IMR-90 (cell line): ENCODE data around the gene TNFSF9. TPM values are rescaled to one million over a fixed set of nuclear protein-coding genes. Genes with fewer than 3 reads are reported as not detected.

Source experiments
- ATAC-seq: fragments of 200-7000 bp; cut with Tn5 transposase; 2 replicates; pipeline ENCODE4 v1.9.1; 2020; ENCODE audit warnings: low read depth, mild to moderate bottlenecking, moderate library complexity
- BruUV-seq: library from RNA; stranded (reverse); fragments of 400-500 nt; replicated peaks from 2 replicates; lab custom pipeline; 2021; lab: Mats Ljungman, UMichigan
- CTCF ChIA-PET: fragments of 300-600 bp; formaldehyde crosslinking; extraction: SDS; loops from one replicate; lab custom pipeline; 2021; ENCODE audit warnings: antibody characterized with exemption; lab: Yijun Ruan, JAX
- POLR2A ChIA-PET: fragments of 300-600 bp; sonication (Branson Sonifier 250); formaldehyde crosslinking; loops from one replicate; lab custom pipeline; 2022; ENCODE audit warnings: antibody characterized with exemption; ENCODE audit not compliant: unreplicated experiment; lab: Charles Lee
- DNase-seq: peaks from one replicate; pipeline ENCODE4 v3.0.0; 2013
- H2AFZ ChIP-seq: replicated peaks from 2 replicates; pipeline ENCODE3; 2013; ENCODE audit warnings: low read length, mild to moderate bottlenecking; ENCODE audit not compliant: poor library complexity
- H2AK5ac ChIP-seq: 2 replicates; pipeline ENCODE4 v1.6.1; 2013; ENCODE audit warnings: low read depth, low read length, inconsistent platforms
- H2AK9ac ChIP-seq: replicated peaks from 2 replicates; pipeline ENCODE3; 2013; ENCODE audit warnings: mild to moderate bottlenecking, low read depth, low read length, moderate library complexity; ENCODE audit not compliant: poor library complexity
- H2BK120ac ChIP-seq: 2 replicates; pipeline ENCODE4 v1.6.1; 2013; ENCODE audit warnings: low read depth, low read length, inconsistent platforms
- H2BK15ac ChIP-seq: 3 replicates; pipeline ENCODE4 v1.6.1; 2013; ENCODE audit warnings: low read depth, low read length, inconsistent platforms
- H2BK20ac ChIP-seq: 2 replicates; pipeline ENCODE4 v1.6.1; 2013; ENCODE audit warnings: low read depth, mild to moderate bottlenecking, inconsistent platforms, low read length, moderate library complexity
- H2BK5ac ChIP-seq: 2 replicates; pipeline ENCODE4 v1.6.1; 2013; ENCODE audit warnings: mild to moderate bottlenecking, low read depth, low read length, inconsistent platforms; ENCODE audit not compliant: poor library complexity, severe bottlenecking
- H3K14ac ChIP-seq: replicated peaks from 2 replicates; pipeline ENCODE4 v1.6.1; 2013; ENCODE audit warnings: low read depth, low read length, inconsistent platforms
- H3K18ac ChIP-seq: 2 replicates; pipeline ENCODE4 v1.6.1; 2013; ENCODE audit warnings: low read depth, low read length, control low read depth
- H3K23ac ChIP-seq: 2 replicates; pipeline ENCODE4 v1.6.1; 2013; ENCODE audit warnings: low read depth, low read length, inconsistent platforms
- H3K27ac ChIP-seq: 2 replicates; pipeline ENCODE4 v1.5.1; 2013; ENCODE audit warnings: mild to moderate bottlenecking, control low read depth, low read length; ENCODE audit not compliant: insufficient read depth
- H3K27me3 ChIP-seq: 2 replicates; pipeline ENCODE4 v1.6.1; 2013; ENCODE audit warnings: low read length; ENCODE audit not compliant: control insufficient read depth, insufficient read depth
- H3K36me3 ChIP-seq: 2 replicates; pipeline ENCODE4 v1.6.1; 2013; ENCODE audit warnings: low read length, mixed read lengths; ENCODE audit not compliant: control insufficient read depth, insufficient read depth
- H3K4ac ChIP-seq: 2 replicates; pipeline ENCODE4 v1.6.1; 2013; ENCODE audit warnings: low read depth, low read length, inconsistent platforms
- H3K4me1 ChIP-seq: 2 replicates; pipeline ENCODE4 v1.6.1; 2013; ENCODE audit warnings: low read length, mixed read lengths; ENCODE audit not compliant: control insufficient read depth, insufficient read depth
- H3K4me2 ChIP-seq: 2 replicates; pipeline ENCODE4 v1.6.1; 2013; ENCODE audit warnings: low read depth, mild to moderate bottlenecking, control low read depth, low read length, moderate library complexity
- H3K4me3 ChIP-seq: 2 replicates; pipeline ENCODE4 v1.5.1; 2013; ENCODE audit warnings: low read depth, mild to moderate bottlenecking, control low read depth, low read length, moderate library complexity; ENCODE audit not compliant: insufficient read depth
- H3K56ac ChIP-seq: 2 replicates; pipeline ENCODE4 v1.6.1; 2013; ENCODE audit warnings: low read length, inconsistent platforms; ENCODE audit not compliant: insufficient read depth; ENCODE audit errors: extremely low read depth
- H3K79me1 ChIP-seq, 2 experiments: 2 replicates each; pipeline ENCODE4 v1.6.1; 2013; ENCODE audit warnings: low read length in 2 of 2, inconsistent platforms in 1 of 2, low read depth in 1 of 2
- H3K9ac ChIP-seq: 2 replicates; pipeline ENCODE4 v1.6.1; 2013; ENCODE audit warnings: low read depth, low read length, control low read depth
- H3K9me1 ChIP-seq: 2 replicates; pipeline ENCODE4 v1.6.1; 2013; ENCODE audit warnings: low read length, inconsistent platforms; ENCODE audit not compliant: insufficient read depth
- H3K9me3 ChIP-seq: 2 replicates; pipeline ENCODE4 v1.6.1; 2013; ENCODE audit warnings: low read length; ENCODE audit not compliant: control insufficient read depth, insufficient read depth
- H4K20me1 ChIP-seq: 2 replicates; pipeline ENCODE4 v1.6.1; 2013; ENCODE audit warnings: low read length, inconsistent platforms; ENCODE audit not compliant: insufficient read depth
- H4K5ac ChIP-seq: 2 replicates; pipeline ENCODE4 v1.6.1; 2013; ENCODE audit warnings: mild to moderate bottlenecking, low read depth, low read length, control low read depth
- H4K8ac ChIP-seq, 2 experiments: 2 replicates each; pipeline ENCODE4 v1.6.1; 2013; ENCODE audit warnings: low read depth in 2 of 2, low read length in 2 of 2, control low read depth in 1 of 2, inconsistent platforms in 1 of 2
- H4K91ac ChIP-seq: 2 replicates; pipeline ENCODE4 v1.6.1; 2013; ENCODE audit warnings: low read depth, low read length, inconsistent platforms; ENCODE audit not compliant: insufficient read depth
- BHLHE40 ChIP-seq: fragments of 150-350 bp; IDR thresholded peaks from 2 replicates; pipeline ENCODE4 v1.6.1; 2016; ENCODE audit warnings: mild to moderate bottlenecking, low read depth, low read length
- CEBPB ChIP-seq: IDR thresholded peaks from 2 replicates; pipeline ENCODE4 v1.6.1; 2012; ENCODE audit warnings: low read depth, low read length, improper control_type of control experiment
- CHD1 ChIP-seq: IDR thresholded peaks from 2 replicates; pipeline ENCODE4 v1.6.1; 2012; ENCODE audit warnings: low read depth, low read length, improper control_type of control experiment
- FOS ChIP-seq: fragments of 150-350 bp; IDR thresholded peaks from 2 replicates; pipeline ENCODE4 v1.6.1; 2016; ENCODE audit warnings: low read depth, low read length
- MAFK ChIP-seq: IDR thresholded peaks from 2 replicates; pipeline ENCODE4 v1.6.1; 2012; ENCODE audit warnings: low read depth, low read length, improper control_type of control experiment
- MAZ ChIP-seq: IDR thresholded peaks from 2 replicates; pipeline ENCODE4 v1.6.1; 2012; ENCODE audit warnings: low read depth, mild to moderate bottlenecking, low read length, improper control_type of control experiment, moderate library complexity, borderline replicate concordance
- NFE2L2 ChIP-seq: fragments of 150-350 bp; IDR thresholded peaks from 2 replicates; pipeline ENCODE4 v1.6.1; 2016; ENCODE audit warnings: low read depth, mild to moderate bottlenecking, low read length
- POLR2A ChIP-seq: IDR thresholded peaks from 2 replicates; pipeline ENCODE4 v1.6.1; 2012; ENCODE audit warnings: mild to moderate bottlenecking, low read depth, low read length
- RFX5 ChIP-seq: IDR thresholded peaks from 2 replicates; pipeline ENCODE4 v1.8.0; 2012; ENCODE audit warnings: low read depth, mild to moderate bottlenecking, low read length, moderate library complexity
- SMC3 ChIP-seq: fragments of 150-350 bp; IDR thresholded peaks from 2 replicates; pipeline ENCODE4 v1.6.1; 2016; ENCODE audit warnings: low read depth, mild to moderate bottlenecking, antibody characterized with exemption, low read length, moderate library complexity
- WGBS, 2 experiments: methylation state at CpG; one replicate each; pipeline versions ENCODE4 v1.1.5 to v1.1.7; 2013; ENCODE audit warnings: missing lambda C conversion rate in 2 of 2; ENCODE audit not compliant: insufficient read length in 1 of 2; ENCODE audit errors: extremely low coverage in 2 of 2; 5-methylcytosine and 5-hydroxymethylcytosine counted together
- dilution Hi-C: fragments of 300-500 bp; cut with HindIII; formaldehyde crosslinking; loops from one replicate; pipeline ENCODE4 v1.14.3; 2018; ENCODE audit warnings: low sequenced_read_pairs; ENCODE audit not compliant: unreplicated experiment
- in situ Hi-C: fragments of 300-500 bp; cut with MboI; formaldehyde crosslinking; loops from 3 replicates; pipeline ENCODE4 v1.14.3; 2019; ENCODE audit warnings: low sequenced_read_pairs, inconsistent platforms, mixed read lengths
- intact Hi-C: fragments of 100-400 bp; cut with micrococcal nuclease; formaldehyde crosslinking; loops from 2 replicates; pipeline ENCODE4 v1.10.0; 2022
- polyA plus RNA-seq, 3 experiments: library from polyadenylated mRNA; depleted of rRNA; stranded (reverse); fragments of >200 nt; gene quantifications; 2 replicates each; pipeline ENCODE4 v1.2.3, GENCODE V29; 2012; ENCODE audit warnings: low replicate concordance in 1 of 3
- total RNA-seq: library from RNA; depleted of rRNA; stranded (reverse); fragments of >200 nt; gene quantifications from 2 replicates; pipeline ENCODE4 v1.2.3, GENCODE V29; 2012
- TF ChIP-seq, protein P1 (sequence below): conservative IDR thresholded peaks from 2 replicates; pipeline ENCODE4 v1.5.1; 2012; ENCODE audit warnings: mild to moderate bottlenecking, low read depth, low read length, improper control_type of control experiment
- TF ChIP-seq, protein P2 (sequence below): fragments of 150-350 bp; IDR thresholded peaks from 2 replicates; pipeline ENCODE4 v1.6.1; 2017; ENCODE audit warnings: mild to moderate bottlenecking, antibody characterized with exemption, low read length, low read depth
- TF ChIP-seq, protein P3 (sequence below): fragments of 150-350 bp; IDR thresholded peaks from 2 replicates; pipeline ENCODE4 v1.6.1; 2016; ENCODE audit warnings: low read depth, mild to moderate bottlenecking, low read length, moderate library complexity, borderline replicate concordance

The TNFSF9 gene
- total and polyA plus RNA-seq, 2 of the 4 experiments (the other 2 are of a cell fraction) = 0.10 TPM; not detected in 1

DNA sequence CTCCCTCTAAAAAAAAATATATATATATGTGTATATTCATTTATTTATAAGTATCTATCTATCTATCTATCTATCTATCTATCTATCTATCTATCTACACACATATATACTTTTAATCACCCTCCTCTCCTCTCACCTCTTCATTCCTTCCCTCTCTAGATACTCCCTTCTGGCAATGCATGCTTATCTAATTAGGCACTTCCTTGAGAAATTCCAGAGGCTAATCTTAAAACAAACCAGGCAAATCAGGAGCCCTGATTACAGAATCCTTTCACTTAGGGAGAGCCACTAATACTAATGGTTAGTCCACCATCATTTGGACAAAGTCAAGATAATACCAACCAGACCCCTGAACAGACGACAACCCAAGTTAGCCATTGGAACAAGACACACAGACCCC is 42.5 kb downstream of the TNFSF9 start:
- dilution Hi-C loops (no loop called here), in situ Hi-C loops (no loop called here), intact Hi-C loops (no loop called here)
- H3K4ac ChIP-seq = no peak overlapping the region
- no peak overlapping the region for H3K27ac ChIP-seq
- H3K79me1 ChIP-seq = no peaks in the 10 kb centered on the region
- no peak overlapping the region for H4K8ac ChIP-seq
- H3K27me3 ChIP-seq = no peaks in the 10 kb centered on the region
- CTCF ChIA-PET = no interaction called here
- DNase-seq = no peak
- H3K4me3 ChIP-seq = no peak overlapping the region
- H3K9me3 ChIP-seq = no peaks in the 10 kb centered on the region
- no peak overlapping the region for H4K91ac ChIP-seq
- no peak overlapping the region for H3K14ac ChIP-seq
- H3K4me2 ChIP-seq = no peak overlapping the region
- POLR2A ChIA-PET = no interaction called here
- no peak overlapping the region for H2AK9ac ChIP-seq
- WGBS, 2 experiments = no CpG with 5 or more reads among the region's 1 CpG
- H3K18ac ChIP-seq = no peak overlapping the region
- no peak overlapping the region for H4K5ac ChIP-seq
- H3K36me3 ChIP-seq = no peaks in the 10 kb centered on the region
- H3K4me1 ChIP-seq = no peaks in the 10 kb centered on the region
- H2AK5ac ChIP-seq = no peak overlapping the region
- no peak overlapping the region for H3K56ac ChIP-seq
- ATAC-seq = no peak
- H3K23ac ChIP-seq = no peak overlapping the region
- no peak overlapping the region for H3K9ac ChIP-seq
- H2BK120ac ChIP-seq = no peak overlapping the region
- H2BK20ac ChIP-seq = no peak overlapping the region
- no peaks in the 10 kb centered on the region for H4K20me1 ChIP-seq
- no peak overlapping the region for H2AFZ ChIP-seq
- H3K9me1 ChIP-seq = no peaks in the 10 kb centered on the region
- no peak overlapping the region for H2BK5ac ChIP-seq
- BruUV-seq = no TSS peak
- no peak overlapping the region for H2BK15ac ChIP-seq
- TF ChIP-seq, protein P1, sequence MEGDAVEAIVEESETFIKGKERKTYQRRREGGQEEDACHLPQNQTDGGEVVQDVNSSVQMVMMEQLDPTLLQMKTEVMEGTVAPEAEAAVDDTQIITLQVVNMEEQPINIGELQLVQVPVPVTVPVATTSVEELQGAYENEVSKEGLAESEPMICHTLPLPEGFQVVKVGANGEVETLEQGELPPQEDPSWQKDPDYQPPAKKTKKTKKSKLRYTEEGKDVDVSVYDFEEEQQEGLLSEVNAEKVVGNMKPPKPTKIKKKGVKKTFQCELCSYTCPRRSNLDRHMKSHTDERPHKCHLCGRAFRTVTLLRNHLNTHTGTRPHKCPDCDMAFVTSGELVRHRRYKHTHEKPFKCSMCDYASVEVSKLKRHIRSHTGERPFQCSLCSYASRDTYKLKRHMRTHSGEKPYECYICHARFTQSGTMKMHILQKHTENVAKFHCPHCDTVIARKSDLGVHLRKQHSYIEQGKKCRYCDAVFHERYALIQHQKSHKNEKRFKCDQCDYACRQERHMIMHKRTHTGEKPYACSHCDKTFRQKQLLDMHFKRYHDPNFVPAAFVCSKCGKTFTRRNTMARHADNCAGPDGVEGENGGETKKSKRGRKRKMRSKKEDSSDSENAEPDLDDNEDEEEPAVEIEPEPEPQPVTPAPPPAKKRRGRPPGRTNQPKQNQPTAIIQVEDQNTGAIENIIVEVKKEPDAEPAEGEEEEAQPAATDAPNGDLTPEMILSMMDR = no peak
- no peak for TF ChIP-seq FOS
- TF ChIP-seq RFX5 = no peak
- no peak for TF ChIP-seq NFE2L2
- TF ChIP-seq MAZ = no peak
- TF ChIP-seq, protein P2, sequence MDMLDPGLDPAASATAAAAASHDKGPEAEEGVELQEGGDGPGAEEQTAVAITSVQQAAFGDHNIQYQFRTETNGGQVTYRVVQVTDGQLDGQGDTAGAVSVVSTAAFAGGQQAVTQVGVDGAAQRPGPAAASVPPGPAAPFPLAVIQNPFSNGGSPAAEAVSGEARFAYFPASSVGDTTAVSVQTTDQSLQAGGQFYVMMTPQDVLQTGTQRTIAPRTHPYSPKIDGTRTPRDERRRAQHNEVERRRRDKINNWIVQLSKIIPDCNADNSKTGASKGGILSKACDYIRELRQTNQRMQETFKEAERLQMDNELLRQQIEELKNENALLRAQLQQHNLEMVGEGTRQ = no peak
- TF ChIP-seq, protein P3, sequence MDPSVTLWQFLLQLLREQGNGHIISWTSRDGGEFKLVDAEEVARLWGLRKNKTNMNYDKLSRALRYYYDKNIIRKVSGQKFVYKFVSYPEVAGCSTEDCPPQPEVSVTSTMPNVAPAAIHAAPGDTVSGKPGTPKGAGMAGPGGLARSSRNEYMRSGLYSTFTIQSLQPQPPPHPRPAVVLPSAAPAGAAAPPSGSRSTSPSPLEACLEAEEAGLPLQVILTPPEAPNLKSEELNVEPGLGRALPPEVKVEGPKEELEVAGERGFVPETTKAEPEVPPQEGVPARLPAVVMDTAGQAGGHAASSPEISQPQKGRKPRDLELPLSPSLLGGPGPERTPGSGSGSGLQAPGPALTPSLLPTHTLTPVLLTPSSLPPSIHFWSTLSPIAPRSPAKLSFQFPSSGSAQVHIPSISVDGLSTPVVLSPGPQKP = no peak
- TF ChIP-seq CEBPB = no peak
- TF ChIP-seq MAFK = no peak
- TF ChIP-seq BHLHE40 = no peak
- TF ChIP-seq POLR2A = no peak
- TF ChIP-seq SMC3 = no peak
- no peak for TF ChIP-seq CHD1
